ENCODE data around the gene KHDC1L.

- TF ChIP-seq CTCF (conservative IDR thresholded peaks at IDR 0.05; ENCODE audit: low read depth, low read length) = no peak
- no peak for TF ChIP-seq RFX5 (IDR thresholded peaks at IDR 0.05; ENCODE audit: low read depth, low read length)
- TF ChIP-seq POLR2A (IDR thresholded peaks at IDR 0.05; ENCODE audit: low read depth, low read length) = no peak
- TF ChIP-seq MAFK (IDR thresholded peaks at IDR 0.05; ENCODE audit: low read depth, low read length) = no peak
- no peak for TF ChIP-seq ELK1 (IDR thresholded peaks at IDR 0.05; ENCODE audit: borderline replicate concordance, low read depth, low read length)
- no peak for TF ChIP-seq USF2 (IDR thresholded peaks at IDR 0.05; ENCODE audit: low read depth, low read length)
- no peak for TF ChIP-seq CEBPB (IDR thresholded peaks at IDR 0.05; ENCODE audit: low read depth, low read length)
- TF ChIP-seq RAD21 (IDR thresholded peaks at IDR 0.05; ENCODE audit: low read length) = no peak
- TF ChIP-seq BHLHE40 (IDR thresholded peaks at IDR 0.05; ENCODE audit: low read depth, low read length) = no peak
- TF ChIP-seq RCOR1 (IDR thresholded peaks at IDR 0.05; ENCODE audit: insufficient replicate concordance, low read length) = no peak
- TF ChIP-seq SMC3 (IDR thresholded peaks at IDR 0.05; ENCODE audit: low read depth, low read length) = no peak
- TF ChIP-seq CHD1 (IDR thresholded peaks at IDR 0.05; ENCODE audit: low read depth, low read length) = no peak
- TF ChIP-seq NFE2L2 (IDR thresholded peaks at IDR 0.05; ENCODE audit: low read depth, low read length) = no peak
Observed at GRCh38 chr6:73209117-73209516, 16.2 kb downstream of the KHDC1L start.

All from IMR-90 (cell line).